Endodermal cell (in vitro differentiated cells): ENCODE data around the gene SPATA7. TPM values are rescaled to one million over a fixed set of nuclear protein-coding genes. Genes with fewer than 3 reads are reported as not detected.

Experiments
- DNase-seq: peaks from one replicate; pipeline ENCODE4 v3.0.0-alpha.2; 2017
- H3K27ac ChIP-seq: 2 replicates; pipeline ENCODE4 v1.5.1; 2013; ENCODE audit warnings: mild to moderate bottlenecking, low read depth, low read length, moderate library complexity
- H3K27me3 ChIP-seq: 2 replicates; pipeline ENCODE4 v1.6.1; 2013; ENCODE audit warnings: mild to moderate bottlenecking, low read length, moderate library complexity; ENCODE audit not compliant: insufficient read depth, control insufficient read depth, poor library complexity, severe bottlenecking
- H3K36me3 ChIP-seq: 2 replicates; pipeline ENCODE4 v1.7.0; 2013; ENCODE audit warnings: mild to moderate bottlenecking, low read length, moderate library complexity; ENCODE audit not compliant: control insufficient read depth, insufficient read depth
- H3K4me1 ChIP-seq: one replicate; pipeline ENCODE4 v1.7.0; 2013; ENCODE audit warnings: low read length; ENCODE audit not compliant: control insufficient read depth, insufficient read depth
- H3K4me3 ChIP-seq: 2 replicates; pipeline ENCODE4 v1.5.1; 2013; ENCODE audit warnings: mild to moderate bottlenecking, low read length, moderate library complexity
- H3K9ac ChIP-seq: 2 replicates; pipeline ENCODE4 v1.6.1; 2013; ENCODE audit warnings: mild to moderate bottlenecking, low read length, moderate library complexity; ENCODE audit not compliant: poor library complexity, severe bottlenecking; ENCODE audit errors: extremely low read depth
- H3K9me3 ChIP-seq: 2 replicates; pipeline ENCODE4 v1.6.1; 2013; ENCODE audit warnings: mild to moderate bottlenecking, low read length, moderate library complexity; ENCODE audit not compliant: control insufficient read depth
- H3K27ac Mint-ChIP-seq: 2 replicates; pipeline ENCODE4 v1.8.0; 2020; ENCODE audit warnings: mixed read lengths
- H3K27me3 Mint-ChIP-seq: 2 replicates; pipeline ENCODE4 v1.8.0; 2021; ENCODE audit warnings: mild to moderate bottlenecking, mixed read lengths; ENCODE audit not compliant: insufficient read depth
- H3K36me3 Mint-ChIP-seq: 2 replicates; pipeline ENCODE4 v1.8.0; 2020; ENCODE audit warnings: low read depth, mixed read lengths
- H3K4me1 Mint-ChIP-seq: 2 replicates; pipeline ENCODE4 v1.8.0; 2020; ENCODE audit warnings: mixed read lengths
- H3K4me3 Mint-ChIP-seq: 2 replicates; pipeline ENCODE4 v1.8.0; 2020; ENCODE audit warnings: mild to moderate bottlenecking, moderate library complexity, mixed read lengths
- H3K9me3 Mint-ChIP-seq: 2 replicates; pipeline ENCODE4 v1.8.0; 2020; ENCODE audit warnings: mild to moderate bottlenecking, mixed read lengths
- CTCF ChIP-seq: fragments of 200-600 bp; sonication (generic); conservative IDR thresholded peaks from 2 replicates; pipeline ENCODE4 v1.5.0; 2021; ENCODE audit warnings: antibody characterized with exemption, mild to moderate bottlenecking
- WGBS, 2 experiments: methylation state at CpG; one replicate each; pipeline versions ENCODE4 v1.1.5 to v1.1.7; 2013; ENCODE audit warnings: missing lambda C conversion rate in 2 of 2, mixed read lengths in 1 of 2; ENCODE audit not compliant: insufficient coverage in 1 of 2, insufficient read length in 1 of 2; 5-methylcytosine and 5-hydroxymethylcytosine counted together
- total RNA-seq, 2 donors: library from RNA; stranded (reverse); fragmentation: NEBNext Ultra II Directional in 1 of 2; extraction: Animal tissue kit (Norgen Biotek cat#: 25700) in 1 of 2; gene quantifications; 2 replicates in 1 of 2; 3 replicates in 1 of 2; pipeline ENCODE4 v1.2.1, GENCODE V29; 2021

Gene SPATA7
- total RNA-seq, 2 donors from 2014 or later = 20.6 to 47.0 TPM

DNA sequence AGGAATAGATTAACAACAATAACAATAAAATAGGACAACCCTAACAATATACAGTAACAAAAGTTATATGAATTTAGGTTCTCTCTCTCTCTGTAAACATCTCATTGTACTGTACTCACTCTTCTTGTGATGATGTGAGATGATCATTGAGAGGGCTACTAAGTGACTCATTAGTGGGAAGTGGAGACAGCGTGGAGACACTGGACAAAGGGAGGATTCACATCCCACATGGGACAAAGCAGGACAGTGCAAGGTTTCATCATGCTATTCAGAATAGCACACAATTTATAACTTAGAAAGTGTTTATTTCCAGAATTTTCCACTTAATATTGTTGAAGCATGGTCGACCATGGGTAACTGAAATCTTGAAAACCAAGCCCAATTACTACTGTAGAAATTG is 26.0 kb upstream of the SPATA7 start:
- no peaks in the 10 kb centered on the region for H3K9me3 ChIP-seq
- no peaks in the 10 kb centered on the region for H3K36me3 Mint-ChIP-seq
- no peak for DNase-seq
- no peaks in the 10 kb centered on the region for H3K4me1 ChIP-seq
- no peak overlapping the region for H3K4me3 Mint-ChIP-seq
- H3K9ac ChIP-seq = no peak overlapping the region
- H3K27me3 ChIP-seq = peaks cover 57% of the 10 kb centered on the region
- H3K4me3 ChIP-seq = no peak overlapping the region
- peaks cover 54% of the 10 kb centered on the region for H3K27me3 Mint-ChIP-seq
- no peaks in the 10 kb centered on the region for H3K36me3 ChIP-seq
- no peak overlapping the region for H3K27ac Mint-ChIP-seq
- 86 to 95% methylated on average over 1 to 2 of the region's 2 CpGs for WGBS, 2 experiments
- H3K4me1 Mint-ChIP-seq = no peaks in the 10 kb centered on the region
- no peak for TF ChIP-seq CTCF
- no peak overlapping the region for H3K27ac ChIP-seq
- peaks cover 5% of the 10 kb centered on the region for H3K9me3 Mint-ChIP-seq

DNA sequence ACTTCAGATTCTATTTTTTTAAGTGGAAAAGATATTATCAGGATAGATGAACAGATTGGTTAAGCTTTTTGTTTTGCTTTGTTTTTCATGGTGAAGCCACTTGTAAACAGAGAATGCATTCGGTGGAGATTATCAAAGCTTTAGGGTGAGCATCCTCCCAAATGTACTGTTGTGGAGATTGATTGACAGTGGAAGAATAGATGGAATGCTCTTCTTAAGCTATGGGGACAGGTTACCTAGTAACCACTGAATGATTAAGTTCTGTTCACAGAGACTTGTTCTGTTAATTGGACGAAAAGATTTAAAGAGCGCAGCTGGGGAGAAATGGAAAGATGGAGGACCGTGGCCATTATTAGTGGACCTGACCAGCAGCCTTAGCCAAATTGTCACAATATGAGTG is 21.8 kb upstream of the SPATA7 start:
- Histone ChIP-seq H3K27me3 (peaks cover 39% of the 10 kb centered on the region), H3K4me1 (no peaks in the 10 kb centered on the region), H3K9ac (no peak overlapping the region), H3K27ac (no peak overlapping the region), H3K9me3 (no peaks in the 10 kb centered on the region), H3K36me3 (no peaks in the 10 kb centered on the region), H3K4me3 (no peak overlapping the region)
- TF ChIP-seq CTCF = no peak
- Mint-ChIP-seq H3K4me1 (no peaks in the 10 kb centered on the region), H3K27me3 (peaks cover 37% of the 10 kb centered on the region), H3K36me3 (no peaks in the 10 kb centered on the region), H3K27ac (no peak overlapping the region), H3K9me3 (peaks cover 3% of the 10 kb centered on the region), H3K4me3 (no peak overlapping the region)
- no peak for DNase-seq
- 50 to 87% methylated on average over 3 to 4 of the region's 4 CpGs for WGBS, 2 experiments

GRCh38 chr14:88364710-88365413 is 20.6 kb upstream of the SPATA7 start:
- no peaks in the 10 kb centered on the region for H3K4me1 Mint-ChIP-seq
- peaks cover 3% of the 10 kb centered on the region for H3K9me3 Mint-ChIP-seq
- Histone ChIP-seq H3K27me3 (peaks cover 29% of the 10 kb centered on the region), H3K9ac (no peak overlapping the region), H3K36me3 (no peaks in the 10 kb centered on the region), H3K9me3 (no peaks in the 10 kb centered on the region), H3K27ac (peak overlapping the region; percentile 47), H3K4me3 (no peak overlapping the region), H3K4me1 (no peaks in the 10 kb centered on the region)
- peak; percentile 56 for DNase-seq
- no peak overlapping the region for H3K27ac Mint-ChIP-seq
- no peak for TF ChIP-seq CTCF
- no peak overlapping the region for H3K4me3 Mint-ChIP-seq
- H3K36me3 Mint-ChIP-seq = no peaks in the 10 kb centered on the region
- 50 to 56% methylated on average over 1 to 4 of the region's 4 CpGs for WGBS, 2 experiments
- peaks cover 27% of the 10 kb centered on the region for H3K27me3 Mint-ChIP-seq
